Endothelial cell (in vitro differentiated cells): ENCODE results near the gene WNT2B. TPM values are rescaled to one million over a fixed set of nuclear protein-coding genes. Genes with fewer than 3 reads are reported as not detected.
A peak's percentile ranks its signal among the peaks of the same experiment; 100 is the strongest.

Experiments
- DNase-seq: peaks from one replicate; pipeline ENCODE4 v3.0.0; 2021; ENCODE audit warnings: low spot score
- H3K27ac Mint-ChIP-seq: one replicate; pipeline ENCODE4 v1.8.0; 2021; ENCODE audit warnings: mixed read lengths, inconsistent platforms; ENCODE audit not compliant: unreplicated experiment
- H3K27me3 Mint-ChIP-seq: one replicate; pipeline ENCODE4 v1.8.0; 2021; ENCODE audit warnings: mild to moderate bottlenecking, moderate library complexity, mixed read lengths, inconsistent platforms; ENCODE audit not compliant: unreplicated experiment
- H3K36me3 Mint-ChIP-seq: one replicate; pipeline ENCODE4 v1.8.0; 2021; ENCODE audit warnings: mild to moderate bottlenecking, low read depth, mixed read lengths, inconsistent platforms; ENCODE audit not compliant: unreplicated experiment
- H3K4me1 Mint-ChIP-seq: one replicate; pipeline ENCODE4 v1.8.0; 2021; ENCODE audit warnings: mild to moderate bottlenecking, mixed read lengths, inconsistent platforms; ENCODE audit not compliant: unreplicated experiment
- H3K4me3 Mint-ChIP-seq: one replicate; pipeline ENCODE4 v1.8.0; 2021; ENCODE audit warnings: mild to moderate bottlenecking, mixed read lengths, inconsistent platforms; ENCODE audit not compliant: unreplicated experiment
- H3K9me3 Mint-ChIP-seq: one replicate; pipeline ENCODE4 v1.8.0; 2021; ENCODE audit warnings: mixed read lengths, inconsistent platforms; ENCODE audit not compliant: unreplicated experiment
- total RNA-seq: library from RNA; stranded (reverse); fragmentation: NEBNext Ultra II Directional; extraction: Animal tissue kit (Norgen Biotek cat#: 25700); gene quantifications from one replicate; pipeline ENCODE4 v1.2.1, GENCODE V29; 2021; ENCODE audit not compliant: unreplicated experiment
- TF ChIP-seq, protein P1 (sequence below): fragments of 200-600 bp; sonication (generic); IDR thresholded peaks from one replicate; pipeline ENCODE4 v1.5.0; 2021; ENCODE audit warnings: antibody characterized with exemption; ENCODE audit not compliant: unreplicated experiment

WNT2B gene
- total RNA-seq, 1 donor from 2014 or later = 1.3 TPM

DNA sequence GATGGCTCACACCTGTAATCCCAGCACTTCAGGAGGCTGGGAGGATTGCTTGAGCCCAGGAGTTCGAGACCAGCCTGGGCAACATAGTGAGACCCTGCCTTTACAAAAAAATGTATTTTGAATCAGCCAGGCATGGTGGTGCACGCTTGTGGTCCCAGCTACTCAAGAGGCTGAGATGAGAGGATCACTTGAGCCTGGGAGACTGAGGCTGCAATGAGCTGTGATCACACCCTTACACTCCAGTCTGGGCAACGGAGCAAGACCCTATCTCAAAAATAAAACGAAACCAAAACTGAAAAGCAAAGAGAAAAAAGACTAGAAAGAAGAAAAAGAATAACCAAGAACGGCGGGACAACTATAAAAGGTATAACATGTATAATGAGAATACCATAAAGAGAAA, 15.4 kb upstream of the WNT2B start:
- Mint-ChIP-seq H3K4me3 (no peak overlapping the region), H3K27me3 (no peaks in the 10 kb centered on the region), H3K36me3 (no peaks in the 10 kb centered on the region), H3K27ac (no peak overlapping the region), H3K9me3 (no peaks in the 10 kb centered on the region), H3K4me1 (peaks cover 3% of the 10 kb centered on the region)
- no peak for DNase-seq
- TF ChIP-seq, protein P1, sequence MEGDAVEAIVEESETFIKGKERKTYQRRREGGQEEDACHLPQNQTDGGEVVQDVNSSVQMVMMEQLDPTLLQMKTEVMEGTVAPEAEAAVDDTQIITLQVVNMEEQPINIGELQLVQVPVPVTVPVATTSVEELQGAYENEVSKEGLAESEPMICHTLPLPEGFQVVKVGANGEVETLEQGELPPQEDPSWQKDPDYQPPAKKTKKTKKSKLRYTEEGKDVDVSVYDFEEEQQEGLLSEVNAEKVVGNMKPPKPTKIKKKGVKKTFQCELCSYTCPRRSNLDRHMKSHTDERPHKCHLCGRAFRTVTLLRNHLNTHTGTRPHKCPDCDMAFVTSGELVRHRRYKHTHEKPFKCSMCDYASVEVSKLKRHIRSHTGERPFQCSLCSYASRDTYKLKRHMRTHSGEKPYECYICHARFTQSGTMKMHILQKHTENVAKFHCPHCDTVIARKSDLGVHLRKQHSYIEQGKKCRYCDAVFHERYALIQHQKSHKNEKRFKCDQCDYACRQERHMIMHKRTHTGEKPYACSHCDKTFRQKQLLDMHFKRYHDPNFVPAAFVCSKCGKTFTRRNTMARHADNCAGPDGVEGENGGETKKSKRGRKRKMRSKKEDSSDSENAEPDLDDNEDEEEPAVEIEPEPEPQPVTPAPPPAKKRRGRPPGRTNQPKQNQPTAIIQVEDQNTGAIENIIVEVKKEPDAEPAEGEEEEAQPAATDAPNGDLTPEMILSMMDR = no peak

DNA sequence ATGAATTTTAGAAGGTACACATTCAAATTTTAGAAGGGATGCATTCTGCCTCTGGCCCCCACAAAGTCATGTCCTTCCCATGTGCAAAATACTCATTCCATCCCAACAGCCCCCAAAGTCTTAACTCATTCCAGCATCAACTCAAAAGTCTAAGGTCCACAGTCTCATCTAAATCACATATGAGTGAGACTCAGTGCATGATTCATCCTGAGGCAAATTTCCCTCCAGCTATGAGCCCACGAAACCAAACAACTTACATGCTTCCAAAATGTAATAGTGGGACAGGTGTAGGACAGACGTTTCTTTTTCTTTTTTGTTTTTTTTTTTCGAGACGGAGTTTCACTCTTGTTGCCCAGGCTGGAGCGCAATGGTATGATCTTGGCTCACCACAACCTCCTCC, 12.5 kb upstream of the WNT2B start:
- Mint-ChIP-seq H3K27ac (no peak overlapping the region), H3K4me3 (no peak overlapping the region), H3K36me3 (no peaks in the 10 kb centered on the region), H3K27me3 (peaks cover 2% of the 10 kb centered on the region), H3K4me1 (peaks cover 2% of the 10 kb centered on the region), H3K9me3 (no peaks in the 10 kb centered on the region)
- TF ChIP-seq, protein P1 = no peak
- no peak for DNase-seq

GRCh38 chr1:112501810-112502641, 6.7 kb upstream of the WNT2B start:
- Mint-ChIP-seq H3K4me3 (peak overlapping the region; percentile 81), H3K36me3 (peaks cover 14% of the 10 kb centered on the region), H3K27me3 (peaks cover 22% of the 10 kb centered on the region), H3K27ac (no peak overlapping the region), H3K9me3 (no peaks in the 10 kb centered on the region), H3K4me1 (peaks cover 2% of the 10 kb centered on the region)
- TF ChIP-seq, protein P1 = no peak
- DNase-seq = peak; percentile 53

DNA sequence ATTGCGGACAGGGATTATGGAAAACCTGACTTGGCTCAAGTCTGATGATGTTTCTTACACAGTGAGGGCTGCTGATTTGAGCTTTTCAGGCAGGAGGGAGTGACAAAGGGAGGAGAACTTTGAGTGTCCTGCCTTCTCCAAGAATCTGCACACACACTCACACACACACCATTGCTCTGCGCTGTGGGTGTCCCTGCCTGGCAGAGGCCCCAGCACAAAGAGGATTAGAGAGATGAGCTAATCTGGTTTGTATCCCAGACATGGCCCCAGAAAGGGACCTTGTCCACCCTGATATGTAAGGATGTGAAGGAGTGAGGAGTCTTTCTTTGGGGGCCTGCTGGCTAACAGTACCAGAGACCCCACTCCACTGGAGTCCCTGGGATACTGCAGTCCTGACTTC, 5.9 kb upstream of the WNT2B start:
- Mint-ChIP-seq H3K27ac (no peak overlapping the region), H3K4me1 (peaks cover 6% of the 10 kb centered on the region)
- TF ChIP-seq, protein P1 = no peak

GRCh38 chr1:112504001-112504660, 4.6 kb upstream of the WNT2B start:
- Mint-ChIP-seq H3K27ac (no peak overlapping the region), H3K4me3 (no peak overlapping the region), H3K27me3 (peaks cover 28% of the 10 kb centered on the region), H3K4me1 (peaks cover 6% of the 10 kb centered on the region), H3K9me3 (no peaks in the 10 kb centered on the region), H3K36me3 (peaks cover 16% of the 10 kb centered on the region)
- TF ChIP-seq, protein P1 = no peak
- no peak for DNase-seq

More for the DNA sequence above, 5.9 kb upstream of the WNT2B start:
- DNase-seq = no peak
- peaks cover 16% of the 10 kb centered on the region for H3K36me3 Mint-ChIP-seq
- H3K9me3 Mint-ChIP-seq = no peaks in the 10 kb centered on the region
- no peak overlapping the region for H3K4me3 Mint-ChIP-seq
- peaks cover 28% of the 10 kb centered on the region for H3K27me3 Mint-ChIP-seq
